Measurements from ENCODE around the gene C22orf42. TPM values are rescaled to one million over a fixed set of nuclear protein-coding genes. Genes with fewer than 3 reads are reported as not detected.
"Not testable (repeated sequence)": the region's sequence is repeated elsewhere in the genome, so short reads cannot be mapped to it uniquely, and the experiment has no call there.

Gene C22orf42
- total and polyA plus RNA-seq, 7 donors, result not detected

DNA sequence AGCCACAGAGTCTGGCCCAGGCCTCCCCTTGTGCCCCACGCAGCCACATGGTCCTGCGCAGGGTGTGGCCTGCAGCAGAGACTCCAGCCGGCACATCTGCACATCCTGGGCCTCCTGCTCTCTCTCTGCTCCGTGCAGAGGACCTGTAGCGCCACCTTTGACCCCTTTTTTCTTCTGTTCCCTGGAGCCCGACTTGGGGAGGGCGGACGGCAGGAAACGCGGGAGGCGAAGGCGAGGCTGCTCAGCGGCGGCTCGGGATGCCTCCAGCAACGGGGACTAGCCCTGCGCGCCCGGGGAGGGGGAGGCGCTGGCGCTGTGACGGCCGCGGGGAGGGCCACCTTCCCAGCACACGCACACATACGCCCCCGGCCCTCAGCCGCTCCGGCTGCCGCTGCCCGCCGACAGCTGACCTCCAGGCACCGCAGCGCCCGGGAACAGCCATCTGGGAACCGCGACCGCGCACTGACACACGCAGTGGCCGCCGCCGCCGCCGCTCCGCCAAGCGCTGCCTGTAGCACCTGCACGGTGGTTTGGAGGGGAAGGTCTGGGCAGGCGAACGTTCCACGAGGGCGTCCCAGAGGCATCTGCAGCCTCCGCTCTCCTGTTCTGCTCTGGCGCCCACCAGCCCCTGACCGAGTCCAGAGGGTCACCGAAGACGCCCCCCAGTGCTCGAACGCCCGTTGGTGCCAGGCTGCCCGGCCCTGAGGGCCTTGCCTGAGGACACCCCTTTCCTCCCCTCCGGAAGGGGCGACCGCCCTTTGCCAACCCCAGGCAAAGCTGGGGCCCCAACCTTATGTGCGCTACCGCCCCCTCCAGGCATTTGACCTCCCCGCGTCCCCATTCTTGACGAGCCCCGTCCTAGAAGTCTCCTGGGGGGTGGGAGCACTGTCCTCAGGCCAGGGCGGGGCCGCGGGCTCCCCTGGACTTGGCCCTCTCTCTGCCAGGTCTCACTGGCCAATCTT, 16.9 kb upstream of the C22orf42 start:
- Histone ChIP-seq H3K27me3 (ENCODE audit: insufficient read depth in 3 of 3, low read length in 2 of 3) (peaks cover 0 to 46% (median 16%) of the 10 kb centered on the region in 3 donors), H3K4me3 (no peak overlapping the region), H3K27ac (no peak overlapping the region), H3K9me3 (no peaks in the 10 kb centered on the region), H3K4me1 (no peaks in the 10 kb centered on the region), H3K36me3 (ENCODE audit: insufficient read depth in 1 of 2, low read depth in 1 of 2) (no peaks in the 10 kb centered on the region)
- intact Hi-C loops (cut with DNase I), result no loop called here
- DNase-seq, result no peak
- no peak for ATAC-seq
- TF ChIP-seq, protein P1, sequence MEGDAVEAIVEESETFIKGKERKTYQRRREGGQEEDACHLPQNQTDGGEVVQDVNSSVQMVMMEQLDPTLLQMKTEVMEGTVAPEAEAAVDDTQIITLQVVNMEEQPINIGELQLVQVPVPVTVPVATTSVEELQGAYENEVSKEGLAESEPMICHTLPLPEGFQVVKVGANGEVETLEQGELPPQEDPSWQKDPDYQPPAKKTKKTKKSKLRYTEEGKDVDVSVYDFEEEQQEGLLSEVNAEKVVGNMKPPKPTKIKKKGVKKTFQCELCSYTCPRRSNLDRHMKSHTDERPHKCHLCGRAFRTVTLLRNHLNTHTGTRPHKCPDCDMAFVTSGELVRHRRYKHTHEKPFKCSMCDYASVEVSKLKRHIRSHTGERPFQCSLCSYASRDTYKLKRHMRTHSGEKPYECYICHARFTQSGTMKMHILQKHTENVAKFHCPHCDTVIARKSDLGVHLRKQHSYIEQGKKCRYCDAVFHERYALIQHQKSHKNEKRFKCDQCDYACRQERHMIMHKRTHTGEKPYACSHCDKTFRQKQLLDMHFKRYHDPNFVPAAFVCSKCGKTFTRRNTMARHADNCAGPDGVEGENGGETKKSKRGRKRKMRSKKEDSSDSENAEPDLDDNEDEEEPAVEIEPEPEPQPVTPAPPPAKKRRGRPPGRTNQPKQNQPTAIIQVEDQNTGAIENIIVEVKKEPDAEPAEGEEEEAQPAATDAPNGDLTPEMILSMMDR (IDR thresholded peaks at IDR 0.05), result no peak
- 4 to 9% (median 4%) methylated on average over 43 to 73 of the region's 73 CpGs for WGBS, 3 donors

DNA sequence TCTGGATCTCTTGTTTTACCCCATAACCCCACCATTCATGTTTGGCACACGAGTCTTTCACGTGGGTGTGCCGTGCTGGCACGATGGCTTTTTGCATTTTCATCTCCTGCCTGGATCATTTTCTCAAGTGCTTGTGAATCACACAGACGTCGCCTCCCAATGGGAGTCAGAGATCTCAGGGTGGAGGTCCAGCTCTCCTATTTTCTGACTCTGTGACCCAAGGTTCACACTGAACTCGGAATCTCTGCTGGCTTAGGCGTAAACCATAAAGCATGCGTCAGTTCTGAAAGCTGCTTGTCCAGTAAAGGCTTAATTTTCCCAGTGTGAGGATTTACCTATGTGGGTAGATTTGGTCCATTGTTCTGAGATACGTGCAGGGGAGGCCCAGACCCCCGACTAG, 16.0 kb upstream of the C22orf42 start:
- no peak overlapping the region for H3K4me3 ChIP-seq
- no peaks in the 10 kb centered on the region for H3K36me3 ChIP-seq (ENCODE audit: insufficient read depth in 1 of 2, low read depth in 1 of 2)
- WGBS, 3 donors, result 72 to 73% (median 73%) methylated on average over 11 of the region's 11 CpGs
- intact Hi-C loops (cut with DNase I), result no loop called here
- DNase-seq (no peak), ATAC-seq (no peak)
- TF ChIP-seq, protein P1 (IDR thresholded peaks at IDR 0.05), result no peak
- no peaks in the 10 kb centered on the region for H3K9me3 ChIP-seq
- H3K27me3 ChIP-seq (ENCODE audit: insufficient read depth in 3 of 3, low read length in 2 of 3), result peaks cover 0 to 41% (median 16%) of the 10 kb centered on the region in 3 donors
- H3K27ac ChIP-seq, result no peak overlapping the region
- H3K4me1 ChIP-seq, result no peaks in the 10 kb centered on the region

DNA sequence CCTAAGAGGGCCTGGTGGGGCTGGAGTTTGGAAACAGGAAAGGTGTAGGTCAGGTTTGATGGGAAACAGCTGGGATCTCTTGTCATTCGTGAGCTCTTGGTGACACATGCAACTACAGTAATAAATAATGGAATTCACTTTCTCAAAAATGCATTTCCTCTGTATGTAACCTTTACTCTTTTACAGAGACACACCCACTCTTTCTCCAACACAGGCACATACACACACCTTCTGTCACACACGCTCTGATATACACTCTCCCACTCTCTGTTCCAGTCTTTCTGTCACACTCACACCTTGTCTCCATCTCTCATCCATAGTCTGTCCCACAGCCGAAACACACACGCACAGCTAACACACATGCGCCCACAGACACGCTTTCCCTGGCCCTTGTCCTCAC, 6.6 kb upstream of the C22orf42 start:
- H3K36me3 ChIP-seq (ENCODE audit: insufficient read depth in 1 of 2, low read depth in 1 of 2), result no peaks in the 10 kb centered on the region
- intact Hi-C loops (cut with DNase I), result no loop called here
- no peak for DNase-seq
- 71 to 78% (median 73%) methylated on average over 6 of the region's 6 CpGs for WGBS, 3 donors
- H3K4me1 ChIP-seq, result no peaks in the 10 kb centered on the region
- H3K27ac ChIP-seq, result no peak overlapping the region
- no peaks in the 10 kb centered on the region for H3K9me3 ChIP-seq
- no peak overlapping the region for H3K4me3 ChIP-seq
- peaks cover 0 to 5% (median 2%) of the 10 kb centered on the region in 3 donors for H3K27me3 ChIP-seq (ENCODE audit: insufficient read depth in 3 of 3, low read length in 2 of 3)
- no peak for ATAC-seq
- TF ChIP-seq, protein P1 (IDR thresholded peaks at IDR 0.05), result no peak

DNA sequence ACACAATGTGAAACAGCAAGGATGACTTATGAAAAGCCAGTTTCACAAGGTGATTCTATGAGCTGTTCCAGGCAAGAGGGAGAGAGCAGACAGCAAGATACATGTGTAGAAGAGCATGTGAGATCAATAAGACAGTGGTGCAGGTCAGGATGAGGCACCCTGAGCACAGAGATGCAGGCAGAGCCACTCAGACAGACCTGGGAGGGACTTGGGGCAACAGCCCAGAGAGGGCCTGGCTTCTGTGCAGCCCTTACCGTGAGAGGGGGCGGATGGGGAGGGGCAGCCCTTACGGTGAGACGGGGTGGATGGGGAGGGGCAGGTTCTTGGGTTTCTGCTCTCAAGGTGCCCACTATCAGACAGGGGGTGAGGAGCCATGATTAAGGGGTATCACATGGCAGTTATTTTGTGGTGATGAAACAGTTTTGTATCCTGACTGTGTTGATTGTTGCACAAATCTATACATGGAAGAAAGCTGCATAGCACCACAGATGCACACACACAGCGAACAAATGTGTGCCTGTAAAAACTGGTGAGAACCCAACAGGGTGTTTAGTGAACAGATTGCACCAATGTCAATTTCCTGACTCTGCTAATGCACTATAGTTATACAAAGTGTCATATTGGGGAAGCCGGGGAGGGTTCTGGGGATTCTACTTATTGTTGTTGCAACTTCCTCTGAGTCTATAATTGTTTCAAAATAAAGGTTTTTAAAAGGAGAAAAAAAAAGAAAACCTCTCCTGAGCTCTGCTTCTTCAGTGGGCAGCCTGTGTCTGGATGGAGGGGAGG, 5.2 kb upstream of the C22orf42 start:
- TF ChIP-seq, protein P1 (IDR thresholded peaks at IDR 0.05), result no peak
- no peaks in the 10 kb centered on the region for H3K36me3 ChIP-seq (ENCODE audit: insufficient read depth in 1 of 2, low read depth in 1 of 2)
- DNase-seq (no peak), ATAC-seq (no peak)
- H3K4me3 ChIP-seq, result no peak overlapping the region
- H3K4me1 ChIP-seq, result no peaks in the 10 kb centered on the region
- peaks cover 0 to 5% (median 2%) of the 10 kb centered on the region in 3 donors for H3K27me3 ChIP-seq (ENCODE audit: insufficient read depth in 3 of 3, low read length in 2 of 3)
- intact Hi-C loops (cut with DNase I), result no loop called here
- H3K9me3 ChIP-seq, result no peaks in the 10 kb centered on the region
- no peak overlapping the region for H3K27ac ChIP-seq
- WGBS, 3 donors, result 31 to 38% (median 34%) methylated on average over 5 to 6 of the region's 6 CpGs

DNA sequence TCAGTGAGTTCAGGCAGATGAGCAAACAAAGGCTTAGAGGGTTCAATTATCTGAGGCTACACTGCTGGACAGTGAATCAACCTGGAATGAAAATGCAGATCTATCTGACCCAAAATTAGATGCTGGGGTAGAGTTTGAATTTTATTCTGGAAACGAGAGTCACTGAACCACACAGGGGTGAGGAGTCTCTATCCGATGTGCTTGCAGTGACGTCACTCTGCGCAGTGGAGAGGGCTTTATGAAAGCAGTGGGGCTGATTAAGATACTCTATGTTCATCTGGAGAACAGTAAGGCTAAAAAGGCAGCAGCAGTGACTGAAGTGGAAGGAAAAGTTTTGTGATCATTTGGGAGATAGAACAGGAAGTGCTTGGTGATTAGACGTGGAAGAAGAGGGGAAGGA, 1.3 kb upstream of the C22orf42 start:
- peaks cover 0 to 16% (median 7%) of the 10 kb centered on the region in 3 donors for H3K27me3 ChIP-seq (ENCODE audit: insufficient read depth in 3 of 3, low read length in 2 of 3)
- ATAC-seq; H3K36me3 ChIP-seq (ENCODE audit: insufficient read depth in 1 of 2, low read depth in 1 of 2); DNase-seq; intact Hi-C loops (cut with DNase I); H3K4me1 ChIP-seq; H3K4me3 ChIP-seq; H3K9me3 ChIP-seq; H3K27ac ChIP-seq: not testable (repeated sequence)
- 59 to 71% (median 70%) methylated on average over 5 of the region's 5 CpGs for WGBS, 3 donors

DNA sequence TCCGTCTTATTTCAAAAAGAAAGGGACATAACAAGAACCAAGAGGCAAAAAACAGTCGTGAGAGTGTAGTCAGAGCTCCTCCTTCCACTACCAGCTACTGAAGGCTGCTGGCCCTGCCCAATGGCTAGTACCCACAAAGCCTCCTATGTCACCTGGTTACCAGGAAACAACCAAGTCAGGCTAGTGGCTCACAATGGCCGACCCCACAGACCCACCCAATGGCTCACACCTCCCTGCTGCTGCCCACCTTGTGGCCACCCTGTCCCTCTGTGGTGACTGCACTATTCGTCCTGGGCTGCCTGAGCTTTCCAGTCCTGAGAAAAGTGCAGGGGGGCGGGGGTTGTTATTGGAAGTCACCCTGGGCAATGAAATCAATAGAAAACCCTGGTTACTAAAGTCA, 1.5 kb downstream of the C22orf42 start:
- H3K27me3 ChIP-seq (ENCODE audit: insufficient read depth in 3 of 3, low read length in 2 of 3), result peaks cover 0 to 11% (median 5%) of the 10 kb centered on the region in 3 donors
- ATAC-seq; H3K36me3 ChIP-seq (ENCODE audit: insufficient read depth in 1 of 2, low read depth in 1 of 2); H3K27ac ChIP-seq; H3K9me3 ChIP-seq; H3K4me1 ChIP-seq; intact Hi-C loops (cut with DNase I); DNase-seq; H3K4me3 ChIP-seq: not testable (repeated sequence)
- WGBS, 3 donors, result 61 to 83% (median 78%) methylated on average over 5 of the region's 5 CpGs

DNA sequence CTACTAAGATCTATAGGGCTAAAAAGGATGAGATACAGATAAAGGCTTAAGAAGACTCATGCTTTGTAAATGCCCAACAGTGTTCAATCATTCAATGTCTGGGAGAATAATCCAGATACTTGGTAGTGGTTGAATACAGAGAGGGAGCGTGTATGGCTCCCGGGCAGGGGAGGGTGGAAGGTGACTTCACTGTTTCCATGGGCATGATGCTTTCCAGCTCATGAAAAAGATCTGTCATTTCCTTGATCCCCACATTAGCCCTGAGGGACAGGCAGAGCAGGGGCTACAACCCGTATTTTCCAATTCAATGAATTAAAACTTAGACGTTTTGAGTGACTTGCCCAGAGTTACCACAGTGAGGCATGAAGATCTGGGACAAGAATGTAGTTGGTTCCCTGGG, 4.4 kb downstream of the C22orf42 start:
- DNase-seq; H3K9me3 ChIP-seq; H3K27ac ChIP-seq; H3K36me3 ChIP-seq (ENCODE audit: insufficient read depth in 1 of 2, low read depth in 1 of 2); intact Hi-C loops (cut with DNase I); ATAC-seq; H3K4me3 ChIP-seq; H3K4me1 ChIP-seq: not testable (repeated sequence)
- H3K27me3 ChIP-seq (ENCODE audit: insufficient read depth in 3 of 3, low read length in 2 of 3), result peaks cover 0 to 11% (median 5%) of the 10 kb centered on the region in 3 donors
- WGBS, 3 donors, result 71 to 74% (median 73%) methylated on average over 4 of the region's 4 CpGs

All from psoas muscle (tissue), 8 donors.